A549 (cell line): ENCODE results near the gene NEDD4L. TPM values are rescaled to one million over a fixed set of nuclear protein-coding genes. Genes with fewer than 3 reads are reported as not detected.

ENCODE experiments used
- ATAC-seq, 2 experiments: fragments of 200-7000 bp in 1 of 2; fragments of >200 bp in 1 of 2; cut with Nextera tagmentation in 1 of 2; cut with Tn5 transposase in 1 of 2; 3 replicates each; pipeline versions ENCODE4 v1.8.0 to v1.9.1; 2018 to 2020; ENCODE audit warnings: mild to moderate bottlenecking in 1 of 2, moderate library complexity in 1 of 2
- CTCF ChIA-PET: fragments of 300-600 bp; sonication (Branson Sonifier 250); formaldehyde crosslinking; extraction: SDS; loops from one replicate; lab custom pipeline; 2021; ENCODE audit warnings: antibody characterized with exemption, inconsistent platforms; lab: Yijun Ruan, JAX
- POLR2A ChIA-PET: fragments of 350-600 bp; formaldehyde crosslinking; extraction: SDS; loops from one replicate; lab custom pipeline; 2021; ENCODE audit warnings: antibody characterized with exemption, inconsistent platforms; lab: Yijun Ruan, JAX
- DNase-seq, 2 experiments: peaks; one replicate each; pipeline versions ENCODE4 v3.0.0 to v3.0.0-alpha.2; 2011 to 2016; ENCODE audit warnings: low read depth in 1 of 2, low spot score in 1 of 2
- FAIRE-seq: peaks from 2 replicates; lab custom pipeline; 2011; peaks lifted over from hg19 to GRCh38; lab: Jason Lieb, UNC
- H3K27ac ChIP-seq, 2 experiments: fragments of >200 bp; sonication (Bioruptor Twin); formaldehyde crosslinking; 3 replicates each; pipeline ENCODE4 v1.5.1; 2016 to 2017
- H3K4me1 ChIP-seq: fragments of >200 bp; sonication (Bioruptor Twin); formaldehyde crosslinking; 3 replicates; pipeline ENCODE4 v1.6.1; 2016
- H3K4me2 ChIP-seq: fragments of >200 bp; sonication (Bioruptor Twin); formaldehyde crosslinking; 3 replicates; pipeline ENCODE4 v1.6.1; 2016
- H3K4me3 ChIP-seq: fragments of >200 bp; sonication (Bioruptor Twin); formaldehyde crosslinking; 3 replicates; pipeline ENCODE4 v1.5.1; 2016
- H3K9me3 ChIP-seq: fragments of >200 bp; sonication (Bioruptor Twin); formaldehyde crosslinking; 3 replicates; pipeline ENCODE4 v1.6.1; 2016
- CBX2 ChIP-seq: fragments of 200-600 bp; sonication (generic); IDR thresholded peaks from 2 replicates; pipeline ENCODE4 v1.6.1; 2016; ENCODE audit warnings: low read depth, mild to moderate bottlenecking, borderline replicate concordance
- CBX8 ChIP-seq: fragments of 200-600 bp; sonication (generic); IDR thresholded peaks from 2 replicates; pipeline ENCODE4 v1.6.1; 2016
- CHD4 ChIP-seq: fragments of 200-600 bp; sonication (generic); IDR thresholded peaks from 2 replicates; pipeline ENCODE4 v1.6.1; 2016; ENCODE audit warnings: antibody characterized with exemption, mild to moderate bottlenecking, borderline replicate concordance
- EHF ChIP-seq: fragments of 250-450 bp; sonication (Bioruptor Pico); IDR thresholded peaks from 2 replicates; pipeline ENCODE4 v1.5.0; 2020; ENCODE audit warnings: mild to moderate bottlenecking
- EHMT2 ChIP-seq: fragments of 200-600 bp; sonication (generic); IDR thresholded peaks from 2 replicates; pipeline ENCODE4 v1.6.1; 2016; ENCODE audit warnings: antibody characterized with exemption, low read depth, mild to moderate bottlenecking, moderate library complexity
- FOSB ChIP-seq: fragments of 250-450 bp; sonication (Bioruptor Pico); IDR thresholded peaks from 2 replicates; pipeline ENCODE4 v1.5.0; 2020; ENCODE audit warnings: mild to moderate bottlenecking, moderate library complexity
- FOSL2 ChIP-seq, 2 experiments: fragments of 450-650 bp in 1 of 2; fragments of >200 bp in 1 of 2; sonication (Bioruptor Twin) in 1 of 2; formaldehyde crosslinking; IDR thresholded peaks; 2 replicates each; pipeline versions ENCODE4 v1.5.0 to v1.6.1; 2016 to 2020; ENCODE audit warnings: mild to moderate bottlenecking in 1 of 2, moderate library complexity in 1 of 2
- HEYL ChIP-seq: fragments of 250-450 bp; sonication (Bioruptor Pico); IDR thresholded peaks from 2 replicates; pipeline ENCODE4 v1.8.0; 2021; ENCODE audit warnings: mild to moderate bottlenecking, moderate library complexity
- JUN ChIP-seq, 2 experiments: fragments of >200 bp; sonication (Bioruptor Twin); formaldehyde crosslinking; IDR thresholded peaks; 2 replicates in 1 of 2; 3 replicates in 1 of 2; pipeline ENCODE4 v1.6.1; 2016 to 2017
- JUNB ChIP-seq: fragments of >200 bp; sonication (Bioruptor Twin); formaldehyde crosslinking; IDR thresholded peaks from 2 replicates; pipeline ENCODE4 v1.6.1; 2016
- KDM5A ChIP-seq: fragments of 200-600 bp; sonication (generic); IDR thresholded peaks from 2 replicates; pipeline ENCODE4 v1.6.1; 2016; ENCODE audit warnings: antibody characterized with exemption, mild to moderate bottlenecking
- MAFK ChIP-seq: fragments of 450-650 bp; IDR thresholded peaks from 2 replicates; pipeline ENCODE4 v1.6.1; 2014; ENCODE audit not compliant: partially characterized antibody
- MYC ChIP-seq: IDR thresholded peaks from 2 replicates; pipeline ENCODE4 v1.6.1; 2012; ENCODE audit warnings: mild to moderate bottlenecking, inconsistent platforms, low read length, improper control_type of control experiment, borderline replicate concordance
- NR3C1 ChIP-seq: fragments of >200 bp; sonication (Bioruptor Twin); formaldehyde crosslinking; IDR thresholded peaks from 3 replicates; pipeline ENCODE4 v1.6.1; 2017
- POLR2A ChIP-seq: IDR thresholded peaks from 2 replicates; pipeline ENCODE4 v1.6.1; 2012; ENCODE audit warnings: mild to moderate bottlenecking, low read length
- POLR2AphosphoS2 ChIP-seq: conservative IDR thresholded peaks from 2 replicates; pipeline ENCODE4 v1.6.1; 2012; ENCODE audit warnings: low read length, improper control_type of control experiment, inconsistent platforms
- RAD21 ChIP-seq, 2 experiments: fragments of >200 bp in 1 of 2; sonication (Bioruptor Twin) in 1 of 2; formaldehyde crosslinking in 1 of 2; IDR thresholded peaks in 1 of 2; conservative IDR thresholded peaks in 1 of 2; 2 replicates in 1 of 2; 3 replicates in 1 of 2; pipeline ENCODE4 v1.6.1; 2012 to 2018; ENCODE audit warnings: inconsistent platforms in 1 of 2
- RFX5 ChIP-seq: fragments of 450-650 bp; IDR thresholded peaks from 2 replicates; pipeline ENCODE4 v1.7.1; 2014; ENCODE audit warnings: antibody characterized with exemption, mild to moderate bottlenecking, moderate library complexity
- RNF2 ChIP-seq: fragments of 200-600 bp; sonication (generic); IDR thresholded peaks from 2 replicates; pipeline ENCODE4 v1.6.1; 2016; ENCODE audit warnings: low read depth, mild to moderate bottlenecking, antibody characterized with exemption, moderate library complexity, borderline replicate concordance
- ZC3H11A ChIP-seq: fragments of 450-650 bp; IDR thresholded peaks from 2 replicates; pipeline ENCODE4 v1.6.1; 2014; ENCODE audit warnings: antibody characterized with exemption, mild to moderate bottlenecking
- ZNF302 ChIP-seq: fragments of 250-450 bp; sonication (Bioruptor Pico); IDR thresholded peaks from 2 replicates; pipeline ENCODE4 v1.9.0; 2021; ENCODE audit warnings: inconsistent platforms, mild to moderate bottlenecking, moderate library complexity
- WGBS: methylation state at CpG from one replicate; pipeline ENCODE4 v1.1.6; 2017; ENCODE audit errors: missing lambda C conversion rate; 5-methylcytosine and 5-hydroxymethylcytosine counted together
- polyA plus RNA-seq, 4 experiments: library from polyadenylated mRNA; depleted of rRNA in 3 of 4; stranded (reverse); fragments of >200 nt; fragmentation: RNase III in 1 of 4; extraction: RNeasy Plus Mini Kit Qiagen cat#74134 plus additional on column Dnase treatment in 1 of 4; gene quantifications; 2 replicates in 3 of 4; 3 replicates in 1 of 4; pipeline ENCODE4 v1.2.3, GENCODE V29; 2011 to 2017
- TF ChIP-seq, protein P1 (sequence below): IDR thresholded peaks from 2 replicates; pipeline ENCODE4 v1.6.1; 2012
- TF ChIP-seq, protein P2 (sequence below): fragments of 450-650 bp; IDR thresholded peaks from 2 replicates; pipeline ENCODE4 v1.6.1; 2014; ENCODE audit warnings: antibody characterized with exemption
- TF ChIP-seq, protein P3 (sequence below): fragments of >200 bp; sonication (Bioruptor Twin); formaldehyde crosslinking; IDR thresholded peaks from 3 replicates; pipeline ENCODE4 v1.5.1; 2016
- TF ChIP-seq, protein P4 (sequence below): fragments of 250-450 bp; sonication (Bioruptor Pico); IDR thresholded peaks from 2 replicates; pipeline ENCODE4 v1.5.0; 2020; ENCODE audit warnings: low read depth, mild to moderate bottlenecking, moderate library complexity
- TF ChIP-seq, protein P5 (sequence below): fragments of >200 bp; sonication (Bioruptor Twin); formaldehyde crosslinking; IDR thresholded peaks from 3 replicates; pipeline ENCODE4 v1.6.1; 2016
- TF ChIP-seq, protein P6 (sequence below): IDR thresholded peaks from 2 replicates; pipeline ENCODE4 v1.6.1; 2012

Gene NEDD4L
- polyA plus RNA-seq, 2 of the 4 experiments (the other 2 are of a cell fraction): 18.0 to 36.5 TPM

DNA sequence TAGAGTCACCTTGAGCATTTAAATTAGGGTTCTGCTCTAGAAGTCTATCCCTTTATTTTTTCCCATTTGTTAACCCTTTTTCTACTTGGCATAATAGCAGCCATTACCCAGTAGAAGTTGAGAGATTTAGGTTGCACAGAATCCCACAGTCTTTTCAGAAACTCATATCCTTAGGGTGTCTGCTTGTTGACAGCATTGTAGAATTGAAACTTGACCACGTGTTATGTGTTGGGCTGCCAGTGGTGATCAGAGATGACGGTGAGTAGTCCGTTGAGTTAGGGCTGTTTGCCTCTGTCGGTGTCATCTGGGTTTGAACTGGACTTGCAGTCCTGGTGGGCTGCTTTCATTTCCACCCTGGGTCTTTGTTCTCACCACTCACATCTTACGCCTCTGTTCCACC is 114.4 kb downstream of the NEDD4L start:
- WGBS: 98% methylated on average over 5 of the region's 5 CpGs
- Histone ChIP-seq H3K4me2 (no peak overlapping the region), H3K4me3 (no peak overlapping the region), H3K4me1 (no peaks in the 10 kb centered on the region), H3K27ac (no peak overlapping the region), H3K9me3 (no peaks in the 10 kb centered on the region)
- CTCF ChIA-PET: no interaction called here
- DNase-seq (no peak), FAIRE-seq (no peak), ATAC-seq (no peak)
- POLR2A ChIA-PET: no interaction called here
- TF ChIP-seq CBX2: no peak
- no peak for TF ChIP-seq RAD21 (conservative IDR thresholded peaks at IDR 0.05 in 1 of 2, IDR thresholded peaks at IDR 0.05 in 1 of 2)
- TF ChIP-seq, protein P1, sequence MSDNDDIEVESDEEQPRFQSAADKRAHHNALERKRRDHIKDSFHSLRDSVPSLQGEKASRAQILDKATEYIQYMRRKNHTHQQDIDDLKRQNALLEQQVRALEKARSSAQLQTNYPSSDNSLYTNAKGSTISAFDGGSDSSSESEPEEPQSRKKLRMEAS: no peak
- TF ChIP-seq CBX8: no peak
- TF ChIP-seq, protein P2, sequence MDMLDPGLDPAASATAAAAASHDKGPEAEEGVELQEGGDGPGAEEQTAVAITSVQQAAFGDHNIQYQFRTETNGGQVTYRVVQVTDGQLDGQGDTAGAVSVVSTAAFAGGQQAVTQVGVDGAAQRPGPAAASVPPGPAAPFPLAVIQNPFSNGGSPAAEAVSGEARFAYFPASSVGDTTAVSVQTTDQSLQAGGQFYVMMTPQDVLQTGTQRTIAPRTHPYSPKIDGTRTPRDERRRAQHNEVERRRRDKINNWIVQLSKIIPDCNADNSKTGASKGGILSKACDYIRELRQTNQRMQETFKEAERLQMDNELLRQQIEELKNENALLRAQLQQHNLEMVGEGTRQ: no peak
- no peak for TF ChIP-seq POLR2AphosphoS2
- TF ChIP-seq NR3C1: no peak
- TF ChIP-seq JUNB: no peak
- TF ChIP-seq KDM5A: no peak
- TF ChIP-seq, protein P3, sequence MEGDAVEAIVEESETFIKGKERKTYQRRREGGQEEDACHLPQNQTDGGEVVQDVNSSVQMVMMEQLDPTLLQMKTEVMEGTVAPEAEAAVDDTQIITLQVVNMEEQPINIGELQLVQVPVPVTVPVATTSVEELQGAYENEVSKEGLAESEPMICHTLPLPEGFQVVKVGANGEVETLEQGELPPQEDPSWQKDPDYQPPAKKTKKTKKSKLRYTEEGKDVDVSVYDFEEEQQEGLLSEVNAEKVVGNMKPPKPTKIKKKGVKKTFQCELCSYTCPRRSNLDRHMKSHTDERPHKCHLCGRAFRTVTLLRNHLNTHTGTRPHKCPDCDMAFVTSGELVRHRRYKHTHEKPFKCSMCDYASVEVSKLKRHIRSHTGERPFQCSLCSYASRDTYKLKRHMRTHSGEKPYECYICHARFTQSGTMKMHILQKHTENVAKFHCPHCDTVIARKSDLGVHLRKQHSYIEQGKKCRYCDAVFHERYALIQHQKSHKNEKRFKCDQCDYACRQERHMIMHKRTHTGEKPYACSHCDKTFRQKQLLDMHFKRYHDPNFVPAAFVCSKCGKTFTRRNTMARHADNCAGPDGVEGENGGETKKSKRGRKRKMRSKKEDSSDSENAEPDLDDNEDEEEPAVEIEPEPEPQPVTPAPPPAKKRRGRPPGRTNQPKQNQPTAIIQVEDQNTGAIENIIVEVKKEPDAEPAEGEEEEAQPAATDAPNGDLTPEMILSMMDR: no peak
- no peak for TF ChIP-seq MYC
- TF ChIP-seq HEYL: no peak
- TF ChIP-seq, protein P4, sequence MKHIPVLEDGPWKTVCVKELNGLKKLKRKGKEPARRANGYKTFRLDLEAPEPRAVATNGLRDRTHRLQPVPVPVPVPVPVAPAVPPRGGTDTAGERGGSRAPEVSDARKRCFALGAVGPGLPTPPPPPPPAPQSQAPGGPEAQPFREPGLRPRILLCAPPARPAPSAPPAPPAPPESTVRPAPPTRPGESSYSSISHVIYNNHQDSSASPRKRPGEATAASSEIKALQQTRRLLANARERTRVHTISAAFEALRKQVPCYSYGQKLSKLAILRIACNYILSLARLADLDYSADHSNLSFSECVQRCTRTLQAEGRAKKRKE: no peak
- no peak for TF ChIP-seq POLR2A
- TF ChIP-seq FOSB (CRISPR knock-in tag): no peak
- TF ChIP-seq ZNF302 (CRISPR knock-in tag): no peak

DNA sequence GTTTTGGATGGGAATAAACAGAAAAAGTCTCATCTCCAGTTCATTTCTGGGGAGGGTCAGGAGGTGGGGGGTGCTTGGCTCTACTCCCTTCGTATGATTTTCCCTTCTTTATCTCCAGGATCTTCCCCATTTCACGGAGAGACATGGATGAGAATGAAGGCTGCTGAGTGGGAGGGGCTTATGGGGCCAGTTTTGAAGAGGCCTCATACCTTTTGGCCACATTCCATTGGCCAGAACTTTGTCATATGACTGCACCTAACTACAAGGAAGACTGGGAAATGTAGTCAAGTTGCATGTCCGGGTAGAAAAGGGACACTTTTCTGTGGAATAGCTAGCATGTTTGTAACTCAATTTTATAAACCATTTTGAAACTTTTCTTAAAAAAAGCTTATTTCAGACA is 117.6 kb downstream of the NEDD4L start:
- CTCF ChIA-PET: interaction anchor here (1.5 kb wide), 2 partner anchors 16 to 160 kb away, joined by 3 read pairs; no protein-coding TSS in a partner anchor

DNA sequence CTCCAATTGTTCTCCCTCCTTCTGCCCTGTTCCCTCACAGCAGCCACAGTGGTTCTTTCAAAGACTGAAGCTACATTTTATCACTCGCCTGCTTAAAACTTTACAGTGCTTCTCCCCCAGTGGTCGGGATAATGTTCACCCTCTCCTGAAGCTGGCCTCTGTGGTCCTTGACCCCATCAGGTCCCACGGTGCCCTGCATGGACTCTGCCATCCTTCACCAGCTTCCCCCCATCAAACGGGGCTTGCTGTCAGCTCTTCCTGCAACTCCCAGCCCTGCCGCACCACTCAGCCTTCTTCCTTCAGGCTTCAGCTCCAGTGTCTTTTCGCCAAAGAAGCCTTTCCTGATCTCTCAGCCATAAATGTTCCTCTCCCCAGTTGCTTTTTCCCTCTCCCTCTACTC is 118.1 kb downstream of the NEDD4L start:
- no peak for DNase-seq
- Histone ChIP-seq H3K27ac (no peak overlapping the region), H3K4me3 (no peak overlapping the region), H3K9me3 (no peaks in the 10 kb centered on the region), H3K4me1 (no peaks in the 10 kb centered on the region), H3K4me2 (no peak overlapping the region)
- no peak for FAIRE-seq
- 98% methylated on average over 6 of the region's 6 CpGs for WGBS
- no peak for ATAC-seq
- ChIA-PET POLR2A (no interaction called here), CTCF (interaction anchor here (1.5 kb wide), 2 partner anchors 16 to 160 kb away, joined by 3 read pairs; no protein-coding TSS in a partner anchor)
- TF ChIP-seq, protein P5, sequence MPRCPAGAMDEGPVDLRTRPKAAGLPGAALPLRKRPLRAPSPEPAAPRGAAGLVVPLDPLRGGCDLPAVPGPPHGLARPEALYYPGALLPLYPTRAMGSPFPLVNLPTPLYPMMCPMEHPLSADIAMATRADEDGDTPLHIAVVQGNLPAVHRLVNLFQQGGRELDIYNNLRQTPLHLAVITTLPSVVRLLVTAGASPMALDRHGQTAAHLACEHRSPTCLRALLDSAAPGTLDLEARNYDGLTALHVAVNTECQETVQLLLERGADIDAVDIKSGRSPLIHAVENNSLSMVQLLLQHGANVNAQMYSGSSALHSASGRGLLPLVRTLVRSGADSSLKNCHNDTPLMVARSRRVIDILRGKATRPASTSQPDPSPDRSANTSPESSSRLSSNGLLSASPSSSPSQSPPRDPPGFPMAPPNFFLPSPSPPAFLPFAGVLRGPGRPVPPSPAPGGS: no peak
- no peak for TF ChIP-seq CBX2
- no peak for TF ChIP-seq CHD4
- no peak for TF ChIP-seq JUN (IDR thresholded peaks at IDR 0.05)
- no peak for TF ChIP-seq MAFK
- TF ChIP-seq EHMT2: no peak
- no peak for TF ChIP-seq RFX5
- no peak for TF ChIP-seq HEYL
- no peak for TF ChIP-seq EHF (CRISPR knock-in tag)
- TF ChIP-seq, protein P6, sequence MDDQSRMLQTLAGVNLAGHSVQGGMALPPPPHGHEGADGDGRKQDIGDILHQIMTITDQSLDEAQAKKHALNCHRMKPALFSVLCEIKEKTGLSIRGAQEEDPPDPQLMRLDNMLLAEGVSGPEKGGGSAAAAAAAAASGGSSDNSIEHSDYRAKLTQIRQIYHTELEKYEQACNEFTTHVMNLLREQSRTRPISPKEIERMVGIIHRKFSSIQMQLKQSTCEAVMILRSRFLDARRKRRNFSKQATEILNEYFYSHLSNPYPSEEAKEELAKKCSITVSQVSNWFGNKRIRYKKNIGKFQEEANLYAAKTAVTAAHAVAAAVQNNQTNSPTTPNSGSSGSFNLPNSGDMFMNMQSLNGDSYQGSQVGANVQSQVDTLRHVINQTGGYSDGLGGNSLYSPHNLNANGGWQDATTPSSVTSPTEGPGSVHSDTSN: no peak
- TF ChIP-seq, all 56 proteins: peak for 0

More for the DNA sequence above, 117.6 kb downstream of the NEDD4L start:
- POLR2A ChIA-PET: no interaction called here
- FAIRE-seq (no peak), DNase-seq (peak in 1 of 2 experiments; percentile 44), ATAC-seq (peak in 1 of 2 experiments; percentile 69; a peak in 3 of 6 replicates)
- H3K4me3 ChIP-seq: no peak overlapping the region
- H3K9me3 ChIP-seq: no peaks in the 10 kb centered on the region
- 38% methylated on average over 3 of the region's 3 CpGs for WGBS
- no peak overlapping the region for H3K27ac ChIP-seq
- no peak for TF ChIP-seq RNF2
- no peak for TF ChIP-seq ZC3H11A
- TF ChIP-seq EHF (CRISPR knock-in tag): no peak
- no peak for TF ChIP-seq FOSL2 (IDR thresholded peaks at IDR 0.05)
- no peak for TF ChIP-seq FOSL2 (CRISPR knock-in tag; IDR thresholded peaks at IDR 0.05)
- TF ChIP-seq, all 56 proteins: peak for 0
- Histone ChIP-seq H3K4me2 (no peak overlapping the region), H3K4me1 (no peaks in the 10 kb centered on the region)
